Activated CD4-positive, CD25-positive, alpha-beta regulatory T cell (primary cell): ENCODE measurements around the gene CRIP2.

Experiments used
- DNase-seq, 4 experiments: peaks; one replicate each; lab custom pipeline; 2025; lab: John Stamatoyannopoulos, UW

Gene CRIP2

DNA sequence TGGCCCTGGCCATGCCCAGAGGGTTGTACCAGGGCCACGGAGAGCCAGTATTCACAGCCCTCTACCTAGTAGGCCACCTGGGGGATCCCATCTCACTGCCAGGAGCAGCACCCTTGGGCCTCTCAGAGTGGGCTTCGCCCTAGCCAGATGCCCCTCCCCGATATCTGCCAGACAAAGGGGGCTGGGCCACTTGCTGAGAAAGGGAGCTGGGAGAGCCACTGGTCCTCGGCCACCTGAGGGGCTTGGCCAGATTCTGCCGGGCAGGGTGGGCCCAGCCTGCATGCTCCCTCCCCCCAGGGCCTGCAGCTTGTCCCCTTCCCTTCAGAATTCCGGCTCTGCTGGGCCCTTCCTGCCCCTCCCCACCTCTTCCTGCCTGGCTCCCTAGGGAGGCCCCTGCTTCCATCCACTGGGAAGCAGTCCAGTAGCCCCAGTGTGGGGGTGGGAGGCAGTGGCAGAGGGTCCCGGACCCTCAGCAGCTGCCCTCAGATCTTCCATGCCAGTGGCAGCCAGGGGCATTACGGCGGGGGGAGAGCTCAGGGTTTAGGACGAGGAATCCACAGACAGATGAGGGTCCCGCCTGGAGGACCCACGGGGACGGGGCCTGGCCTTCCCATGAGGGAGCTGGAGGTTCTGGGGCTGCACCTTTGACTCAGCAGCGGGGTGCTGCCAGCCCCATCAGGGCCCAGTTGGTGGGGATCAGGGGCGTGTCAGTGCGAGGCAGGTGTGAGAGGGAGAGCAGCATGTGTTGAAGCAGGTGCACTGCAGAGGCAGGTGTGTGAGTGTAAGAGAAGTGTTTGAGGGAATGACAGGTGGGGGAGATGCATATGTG lies 2.4 kb downstream of the CRIP2 start:
- no peak for DNase-seq

DNA sequence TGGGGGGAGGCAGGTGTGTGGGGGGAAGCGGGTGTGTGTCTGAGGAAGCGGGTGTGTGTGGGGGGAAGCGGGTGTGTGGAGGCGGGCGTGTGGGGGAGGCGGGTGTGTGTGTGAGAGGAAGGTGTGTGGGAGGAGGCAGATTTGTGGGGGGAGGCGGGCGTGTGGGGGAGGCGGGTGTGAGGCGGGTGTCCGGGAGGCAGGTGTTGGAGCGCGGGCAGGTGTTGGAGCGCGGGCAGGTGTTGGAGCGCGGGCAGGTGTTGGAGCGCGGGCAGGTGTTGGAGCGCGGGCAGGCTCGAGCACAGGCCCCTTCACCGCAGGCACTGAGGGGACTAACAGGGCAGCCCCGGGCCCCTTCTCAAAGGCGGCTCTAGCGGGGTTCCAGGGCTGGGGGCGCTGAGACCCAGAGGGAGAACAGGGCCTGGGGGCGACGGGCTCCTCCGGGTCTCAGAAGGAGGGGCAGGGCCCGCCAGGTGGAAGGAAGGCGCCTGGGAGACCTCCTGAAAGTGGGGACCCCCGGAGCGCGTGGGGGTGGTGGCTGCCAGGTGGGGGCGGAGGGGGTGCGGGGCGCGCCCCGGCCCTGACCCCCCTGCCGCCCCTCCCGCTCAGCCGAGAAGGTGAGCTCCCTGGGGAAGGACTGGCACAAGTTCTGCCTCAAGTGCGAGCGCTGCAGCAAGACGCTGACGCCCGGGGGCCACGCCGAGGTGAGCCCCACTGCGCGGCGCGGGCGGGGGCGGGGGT lies 3.2 kb downstream of the CRIP2 start:
- peak in 2 of 4 experiments; percentile 58 to 74 for DNase-seq

DNA sequence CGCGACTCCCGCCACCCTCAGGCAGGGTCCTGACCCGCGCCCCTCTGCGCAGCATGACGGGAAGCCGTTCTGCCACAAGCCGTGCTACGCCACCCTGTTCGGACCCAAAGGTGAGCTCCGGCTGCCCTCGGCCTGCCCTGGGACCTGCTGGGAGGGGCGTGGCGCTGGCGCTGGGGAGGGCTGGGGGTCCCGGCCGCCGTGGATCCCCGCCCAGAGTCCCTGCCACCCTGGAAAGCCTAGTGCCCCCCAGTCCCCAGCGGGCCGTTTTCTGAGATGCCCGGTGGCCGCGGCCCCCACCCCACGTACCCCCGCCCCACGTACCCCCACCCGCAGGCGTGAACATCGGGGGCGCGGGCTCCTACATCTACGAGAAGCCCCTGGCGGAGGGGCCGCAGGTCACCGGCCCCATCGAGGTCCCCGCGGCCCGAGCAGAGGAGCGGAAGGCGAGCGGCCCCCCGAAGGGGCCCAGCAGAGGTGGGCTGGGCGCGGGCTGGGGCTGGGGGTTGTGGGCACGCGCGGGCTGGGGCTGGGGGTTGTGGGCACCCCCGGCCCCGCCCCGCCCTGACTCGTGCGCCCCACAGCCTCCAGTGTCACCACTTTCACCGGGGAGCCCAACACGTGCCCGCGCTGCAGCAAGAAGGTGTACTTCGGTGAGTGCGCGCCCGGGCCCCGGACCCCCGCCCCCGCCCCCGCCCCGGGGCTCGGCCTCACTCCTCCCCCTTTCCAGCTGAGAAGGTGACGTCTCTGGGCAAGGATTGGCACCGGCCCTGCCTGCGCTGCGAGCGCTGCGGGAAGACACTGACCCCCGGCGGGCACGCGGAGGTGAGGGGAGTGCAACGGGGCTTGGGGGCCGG lies 4.0 kb downstream of the CRIP2 start:
- DNase-seq: peak in 1 of 4 experiments; percentile 29

DNA sequence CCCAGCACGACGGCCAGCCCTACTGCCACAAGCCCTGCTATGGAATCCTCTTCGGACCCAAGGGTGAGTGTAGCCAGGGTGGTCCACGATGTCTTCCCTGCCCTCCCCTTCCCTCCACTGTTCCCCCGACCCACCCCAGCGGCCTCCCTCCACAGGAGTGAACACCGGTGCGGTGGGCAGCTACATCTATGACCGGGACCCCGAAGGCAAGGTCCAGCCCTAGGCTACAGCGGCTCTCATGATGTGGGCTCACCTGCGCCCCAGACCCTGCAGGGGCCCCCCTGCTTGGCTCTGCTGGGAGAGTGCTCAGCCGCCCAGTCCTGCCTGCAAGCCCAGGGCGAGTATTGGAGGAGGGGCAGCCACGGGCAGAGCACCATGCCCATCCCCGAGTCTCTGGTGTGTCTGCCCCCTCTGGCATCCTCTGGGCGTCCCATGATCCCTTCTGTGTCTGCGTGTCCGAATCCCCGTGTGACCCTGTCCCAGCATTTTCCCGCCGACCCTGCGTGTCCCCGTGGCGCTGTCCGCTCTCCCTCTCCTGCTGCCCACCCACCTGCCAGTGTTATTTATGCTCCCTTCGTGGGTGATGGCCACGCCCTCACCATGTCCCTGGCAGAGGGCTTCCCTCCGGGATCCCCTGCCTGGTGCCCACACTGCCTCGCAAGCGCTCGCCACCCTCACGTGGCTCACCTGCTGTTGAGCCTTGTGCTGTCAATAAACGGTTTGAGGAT lies 5.0 kb downstream of the CRIP2 start:
- no peak for DNase-seq

DNA sequence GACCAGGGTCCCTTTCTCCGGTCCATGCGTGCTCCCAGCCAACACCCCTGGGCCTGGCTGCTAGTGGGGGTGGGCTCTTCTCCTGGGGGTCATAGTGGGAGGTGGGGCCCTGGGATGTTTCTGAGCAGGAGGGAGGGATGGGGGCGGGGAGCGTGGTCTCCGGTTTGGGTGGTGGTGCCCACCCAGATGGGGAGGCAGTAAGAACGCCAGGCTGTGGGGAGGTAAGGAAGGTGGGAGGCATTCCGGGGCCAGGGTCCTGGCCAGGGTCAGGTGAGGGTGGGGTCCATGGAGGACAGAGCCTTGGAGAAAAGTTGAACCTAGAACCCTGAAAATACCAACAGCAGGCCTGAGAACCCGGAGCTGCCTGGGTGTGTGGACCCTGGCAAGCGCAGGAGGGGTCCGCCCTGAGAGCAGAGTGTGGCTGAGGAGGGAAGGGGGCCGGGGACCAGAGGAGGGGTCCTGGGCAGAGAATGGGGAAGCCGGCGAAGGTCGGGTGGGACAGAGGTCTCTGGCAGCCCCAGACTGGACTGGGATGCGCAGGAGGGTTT lies 5.7 kb downstream of the CRIP2 start:
- DNase-seq: no peak

DNA sequence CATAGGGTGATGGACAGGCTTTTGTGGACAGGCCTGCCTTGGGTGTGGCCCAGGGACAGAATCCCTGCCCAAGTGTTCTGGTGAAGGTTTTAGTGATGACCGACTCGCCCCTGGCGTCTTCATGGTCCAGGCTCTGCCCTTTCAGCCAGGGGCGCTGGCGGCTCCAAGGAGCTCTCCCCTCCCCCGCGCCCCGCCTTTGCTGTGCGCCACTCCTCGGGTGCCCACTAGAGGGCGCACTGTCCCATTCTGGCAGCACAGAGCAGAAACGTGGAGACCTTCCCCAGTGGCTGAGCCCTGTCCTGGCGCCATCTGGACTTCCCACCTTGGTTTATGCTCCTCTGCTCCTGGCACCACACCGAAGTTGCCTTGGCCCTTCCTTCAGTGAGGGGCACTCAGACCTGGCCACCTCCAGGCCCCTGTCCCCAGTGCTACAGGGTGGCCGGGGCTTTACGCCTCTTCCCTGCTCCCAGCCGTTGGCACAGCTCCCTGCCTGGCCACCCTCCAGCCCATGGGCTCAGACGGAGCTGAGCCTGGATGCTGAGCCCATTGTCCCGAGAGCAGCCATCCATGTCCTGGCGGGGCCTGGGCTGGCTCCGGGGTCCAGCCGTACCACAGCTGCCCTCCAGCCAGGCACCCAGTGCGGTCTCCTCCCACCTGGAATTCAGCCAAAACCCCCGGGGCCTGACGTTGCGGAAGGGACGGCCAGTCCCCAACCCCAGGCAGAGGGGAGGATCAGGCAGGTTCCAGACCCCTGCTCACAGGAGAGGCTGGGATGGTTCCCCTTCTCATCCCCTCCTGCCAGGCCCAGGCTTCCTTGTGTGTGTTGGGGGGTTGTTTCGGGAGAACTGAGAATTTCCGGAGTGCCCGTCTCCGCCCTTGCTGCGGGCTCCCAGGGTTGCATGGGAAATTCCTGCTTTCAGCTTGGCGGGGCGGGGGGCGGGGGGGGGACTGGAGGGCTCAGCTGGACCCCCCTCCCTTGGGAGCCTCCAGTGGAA lies 6.5 kb downstream of the CRIP2 start:
- DNase-seq: peak; percentile 76 to 85 (median 82)

DNA sequence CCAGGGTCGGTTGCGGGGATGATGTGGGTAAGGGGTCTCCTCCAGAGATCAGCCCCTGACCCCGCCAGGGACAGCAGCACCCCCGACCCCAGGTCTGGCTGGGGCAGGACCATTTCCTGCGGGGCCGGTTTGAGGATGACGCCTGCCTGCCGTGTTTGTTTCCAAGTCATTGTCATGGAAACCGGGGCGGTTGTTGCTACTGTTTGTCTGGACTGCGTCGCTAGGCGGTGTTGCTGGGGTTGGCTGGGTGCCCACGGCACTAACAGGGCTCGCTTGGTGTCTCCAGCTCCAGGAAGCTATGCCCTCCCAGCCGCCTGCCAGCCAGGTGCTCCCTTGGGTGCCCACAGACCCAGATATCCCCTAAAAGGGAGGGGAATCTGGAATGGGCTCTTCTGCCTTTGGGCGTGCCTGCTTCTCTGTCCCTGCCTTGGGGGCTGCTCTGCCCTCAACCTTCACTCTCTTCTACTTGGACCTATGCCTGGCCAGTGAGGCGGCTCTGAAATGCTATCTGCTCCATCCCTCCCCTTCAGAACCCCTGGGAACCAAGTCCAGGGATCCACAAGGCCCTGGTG lies 7.4 kb downstream of the CRIP2 start:
- peak; percentile 61 to 92 (median 78) for DNase-seq

DNA sequence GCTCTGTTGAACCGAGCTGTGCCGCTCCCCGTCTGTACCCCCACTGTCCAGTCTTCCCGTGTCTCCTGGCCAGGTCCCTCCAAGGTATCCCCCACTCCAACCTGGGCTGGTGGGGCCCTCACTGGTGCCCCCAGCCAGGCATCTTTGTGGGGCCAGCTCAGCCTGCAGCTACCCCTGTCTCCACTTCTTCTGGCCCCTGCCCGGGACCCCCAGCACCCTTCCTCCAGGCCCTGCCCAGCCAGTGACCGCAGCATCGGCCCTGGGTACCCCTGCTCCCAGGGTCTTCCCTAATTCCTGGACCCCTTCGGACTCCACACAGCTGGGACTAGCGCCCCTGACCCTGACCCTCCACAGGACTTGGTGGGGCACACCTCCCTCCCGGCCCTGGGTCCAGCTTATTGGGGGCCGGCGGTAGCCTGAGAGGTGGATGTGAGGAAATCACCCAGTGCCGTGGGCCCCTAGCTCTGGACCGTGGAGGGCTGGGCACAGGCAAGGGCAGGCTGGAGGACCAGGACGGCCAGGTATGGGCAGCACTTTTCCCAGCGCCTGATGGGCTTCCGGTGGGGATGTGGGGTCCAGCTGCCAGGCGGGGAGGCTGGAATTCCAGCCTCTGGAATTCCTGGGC lies 8.0 kb downstream of the CRIP2 start:
- no peak for DNase-seq

DNA sequence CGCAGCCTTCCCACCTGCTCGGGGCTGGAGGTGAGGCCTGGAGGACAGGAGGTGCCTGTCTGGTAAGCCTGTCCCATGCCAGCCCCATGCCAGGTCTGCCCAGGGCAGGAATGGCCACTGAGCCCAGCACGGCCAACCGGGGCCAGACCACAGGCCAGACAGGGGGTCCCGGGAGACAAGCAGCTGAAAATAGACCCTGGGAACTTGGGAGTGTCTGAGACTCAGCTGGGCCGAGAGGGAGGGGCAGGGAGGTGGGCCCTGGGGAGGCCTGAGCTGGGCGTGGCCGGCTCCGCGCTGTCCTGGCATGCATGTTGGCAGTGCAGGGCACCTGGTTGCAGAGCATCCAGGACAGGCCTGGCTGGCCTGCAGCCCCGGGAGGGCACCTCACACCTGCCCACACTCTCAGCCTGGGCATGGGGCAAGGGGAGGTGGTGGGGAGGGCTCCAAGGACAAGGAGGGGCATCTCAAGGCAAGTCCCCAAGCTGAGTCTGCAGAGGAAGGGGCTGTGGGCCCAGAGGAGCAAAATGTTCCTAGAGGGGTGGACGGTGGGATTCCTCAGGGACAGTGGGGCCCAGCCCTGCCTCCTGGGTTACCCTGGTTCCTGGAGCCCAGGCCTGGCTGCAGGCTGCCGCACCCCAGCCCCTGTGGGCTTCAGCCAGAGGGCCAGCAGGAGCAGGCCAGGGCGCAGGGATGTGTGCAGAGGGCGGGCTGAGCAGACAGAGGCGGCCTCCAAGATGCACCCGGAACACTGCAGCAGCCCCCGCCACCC lies 8.9 kb downstream of the CRIP2 start:
- DNase-seq: no peak

DNA sequence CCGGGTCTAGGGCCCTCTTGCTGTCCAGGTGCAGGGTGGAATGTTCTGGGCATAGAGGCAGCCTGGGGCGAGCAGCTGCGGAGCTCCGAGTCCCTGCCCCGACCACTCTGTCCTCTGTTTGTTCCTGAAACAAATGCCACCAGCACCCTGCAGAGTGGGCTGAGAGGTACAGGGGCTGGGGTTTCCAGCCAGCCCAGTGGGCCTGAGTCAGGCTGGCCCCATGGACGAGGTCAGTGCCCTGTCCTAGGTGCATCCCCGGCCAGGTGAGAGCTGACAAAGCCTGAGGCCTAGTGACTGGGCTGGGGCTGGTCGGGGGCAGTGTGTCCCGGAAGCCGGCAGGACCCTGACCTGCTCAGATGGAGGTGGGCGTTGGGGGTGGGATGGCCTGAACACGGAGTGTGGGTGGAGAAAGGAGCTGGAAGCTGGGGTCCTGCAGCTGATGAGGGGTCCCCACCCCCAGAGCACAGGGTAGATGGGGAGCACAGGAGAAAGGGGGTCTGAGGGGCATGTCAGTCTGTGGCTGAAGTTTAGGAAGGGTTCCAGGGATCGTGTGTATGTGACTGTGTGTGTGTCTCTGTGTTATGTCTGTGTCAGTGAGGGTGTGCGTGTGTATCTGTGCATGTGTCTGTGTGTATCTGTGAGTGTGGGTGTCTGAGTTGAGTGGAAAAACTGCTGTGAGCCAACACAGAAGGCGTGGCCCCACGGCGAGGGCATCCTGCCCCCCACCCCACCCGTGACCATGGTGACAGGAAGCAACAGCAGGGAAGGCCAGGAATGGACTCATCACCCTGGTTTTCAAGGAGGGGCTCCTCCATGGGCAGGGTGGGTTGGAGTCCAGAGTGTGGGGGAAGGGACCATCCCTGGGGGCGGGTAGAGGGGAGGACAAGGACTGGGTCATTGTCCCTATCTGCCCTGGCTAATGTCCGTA lies 9.7 kb downstream of the CRIP2 start:
- DNase-seq: peak in 2 of 4 experiments; percentile 38 to 39

DNA sequence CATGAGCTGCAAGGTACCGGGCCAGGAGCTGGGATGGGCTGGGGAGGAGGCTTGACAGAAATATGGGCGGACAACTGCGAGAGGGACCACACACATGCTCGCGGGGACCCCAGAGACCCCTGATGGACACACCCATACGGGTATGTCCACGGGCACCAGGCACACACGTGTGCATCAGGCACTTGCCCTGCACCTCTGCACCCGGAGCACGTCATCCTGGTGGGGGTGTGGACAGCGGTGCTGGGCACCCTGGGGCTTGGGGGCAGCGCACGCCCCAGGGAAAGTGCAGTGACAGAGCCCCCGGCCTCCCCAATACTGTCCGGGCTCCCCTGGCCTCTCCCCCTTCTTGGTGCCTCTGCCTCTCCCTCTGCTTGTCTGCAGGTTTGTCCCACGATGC lies 10.4 kb downstream of the CRIP2 start:
- DNase-seq: no peak

DNA sequence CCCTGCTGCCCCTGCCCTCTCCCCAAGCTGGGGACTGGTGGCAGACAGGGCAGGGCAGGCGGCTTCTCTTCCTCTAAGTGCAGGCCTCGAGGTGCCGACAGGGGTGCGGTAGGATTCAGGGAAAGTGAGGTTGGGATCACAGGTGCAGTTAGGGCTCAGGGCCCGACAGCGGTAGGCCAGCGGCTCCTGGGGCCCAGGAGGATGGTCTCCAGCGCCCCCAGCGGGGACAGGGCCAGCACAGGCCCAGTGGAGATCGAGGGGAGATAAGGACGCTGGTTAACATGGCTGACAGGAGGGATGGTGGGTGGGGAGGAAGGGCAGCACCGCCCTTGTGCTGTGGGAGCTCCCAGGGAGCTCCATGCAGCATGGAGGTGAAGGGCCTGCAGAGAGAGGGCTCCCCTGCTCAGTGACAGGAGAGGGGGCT lies 11.1 kb downstream of the CRIP2 start:
- DNase-seq: peak in 2 of 4 experiments; percentile 29 to 33

DNA sequence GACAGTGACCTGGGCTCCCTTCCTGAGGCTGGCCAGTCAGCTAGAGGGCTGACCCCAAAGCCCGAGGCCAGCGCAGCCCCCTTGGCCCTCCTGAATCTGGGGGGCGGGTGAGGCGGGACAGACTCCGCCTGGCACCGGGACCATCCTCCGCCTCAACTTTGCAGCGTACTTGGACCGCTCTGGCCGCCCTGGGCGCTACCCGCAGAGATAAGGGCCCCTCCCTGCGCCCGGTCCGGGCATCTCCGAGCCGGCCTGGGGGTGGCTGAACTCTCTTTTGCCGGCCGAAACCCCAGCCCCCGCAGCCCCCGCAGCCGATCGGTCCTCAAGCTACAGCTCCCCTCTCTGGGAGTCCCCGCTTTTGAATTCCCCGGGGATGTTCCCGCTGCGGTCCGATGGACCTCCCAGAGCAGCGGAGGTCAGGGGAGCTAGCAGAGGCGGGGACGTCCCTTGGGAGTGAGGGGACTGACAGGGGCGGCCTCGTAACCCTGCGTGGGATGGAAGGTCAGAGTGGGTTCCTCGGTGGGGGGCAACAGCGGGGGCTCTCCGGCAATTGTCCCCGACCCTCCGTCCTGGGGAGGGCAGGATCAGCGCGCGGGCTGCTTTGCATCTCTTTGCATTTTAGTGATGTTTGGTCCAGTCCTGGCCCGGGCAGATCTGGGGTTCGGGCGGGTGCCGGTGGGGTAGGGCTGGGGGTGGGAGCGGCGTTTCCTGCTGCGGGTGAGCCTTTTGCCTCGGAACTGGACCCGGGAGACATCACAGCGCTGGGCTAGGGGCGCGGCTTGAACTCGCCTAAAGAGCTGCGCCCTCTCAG lies 11.7 kb downstream of the CRIP2 start, which contains the start of gene CRIP1:
TSS of gene CRIP1 (plus strand) at position 724 of the 811 bp plus-strand sequence. CDS start 374 bp downstream, outside the sequence.
- DNase-seq: no peak

DNA sequence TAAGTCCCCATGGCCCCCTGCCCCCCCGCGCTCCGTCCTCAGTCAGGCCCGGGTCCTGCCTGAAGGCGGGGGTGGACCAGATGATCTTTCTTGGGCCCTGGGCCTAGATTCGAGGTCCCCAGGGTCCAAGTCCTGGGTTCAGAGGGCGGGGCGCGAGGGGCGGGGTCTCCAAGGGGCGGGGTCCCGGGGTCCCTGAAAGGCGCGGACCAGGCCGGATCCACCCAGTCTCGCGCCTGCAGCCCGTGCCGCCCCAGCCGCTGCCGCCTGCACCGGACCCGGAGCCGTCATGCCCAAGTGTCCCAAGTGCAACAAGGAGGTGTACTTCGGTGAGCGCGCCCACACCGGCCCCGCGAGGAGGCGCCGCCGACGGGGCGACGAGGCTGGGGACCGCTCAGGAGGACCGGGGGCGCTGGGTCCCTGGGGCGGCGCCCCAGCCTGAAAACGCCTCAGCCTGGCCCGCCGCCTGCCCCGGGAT lies 12.4 kb downstream of the CRIP2 start:
- DNase-seq: peak in 2 of 4 experiments; percentile 30 to 53

DNA sequence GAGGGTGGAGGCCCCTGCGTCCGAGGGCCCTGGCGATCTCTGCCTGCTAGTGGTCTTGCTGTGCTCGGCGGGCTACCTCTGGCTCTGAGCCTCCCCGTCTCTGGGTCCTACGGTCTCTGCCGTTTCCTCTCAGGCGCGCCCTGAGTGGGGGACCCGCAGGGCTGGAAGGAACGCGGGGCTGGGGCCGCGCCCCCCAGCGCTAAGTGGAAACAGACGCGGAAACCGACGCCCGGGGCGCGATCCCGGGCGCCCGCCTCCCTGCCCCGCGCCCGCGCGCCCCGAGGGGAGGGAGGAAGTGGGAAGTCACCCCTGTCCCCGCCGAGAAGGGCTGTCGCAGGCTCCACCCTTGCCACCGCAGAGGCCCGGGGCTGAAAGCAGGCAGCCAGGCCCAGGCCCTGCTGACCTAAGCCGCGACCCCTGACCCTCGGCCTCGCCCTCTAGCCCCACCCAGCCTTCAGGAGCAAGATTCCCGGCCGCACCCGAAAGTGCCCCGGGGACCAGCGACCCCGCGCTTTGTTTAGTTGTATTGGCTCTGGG lies 12.9 kb downstream of the CRIP2 start:
- DNase-seq: peak in 3 of 4 experiments; percentile 29 to 56 (median 54)
